OCI-LY7 (cell line): Measurements from ENCODE around the gene ATP2C2.

Experiments
- CTCF ChIP-seq: fragments of 200-600 bp; sonication (generic); conservative IDR thresholded peaks from 2 replicates; pipeline ENCODE4 v1.5.1; 2014; ENCODE audit warnings: mild to moderate bottlenecking, antibody characterized with exemption, low read length, moderate library complexity, mixed read lengths
- EZH2phosphoT487 ChIP-seq: fragments of 200-600 bp; sonication (generic); IDR thresholded peaks from 2 replicates; pipeline ENCODE4 v1.6.1; 2018; ENCODE audit warnings: low read depth, borderline replicate concordance, mild to moderate bottlenecking, mixed run types, antibody characterized with exemption, low read length, moderate library complexity, mixed read lengths

GRCh38 chr16:84329016-84329415 lies 39.3 kb upstream of the ATP2C2 start:
- TF ChIP-seq CTCF (no peak), EZH2phosphoT487 (no peak)
